SKM-1 (cell line): ENCODE results near the gene ITGAL.
"Not testable (repeated sequence)": the region's sequence is repeated elsewhere in the genome, so short reads cannot be mapped to it uniquely, and the experiment has no call there.

ENCODE experiments used
- DNase-seq: peaks from one replicate; lab custom pipeline; 2025; ENCODE audit not compliant: unreplicated experiment; lab: John Stamatoyannopoulos, UW

Gene ITGAL

GRCh38 chr16:30525844-30526136 lies 53.2 kb downstream of the ITGAL start:
- DNase-seq: no peak

GRCh38 chr16:30526137-30526822 lies 53.7 kb downstream of the ITGAL start, which contains the start of gene ZNF768:
Gene ZNF768 (minus strand): TSS chr16:30526566. CDS start chr16:30526413, 153 bp downstream.
- DNase-seq: no peak

GRCh38 chr16:30526823-30527634 lies 54.5 kb downstream of the ITGAL start:
- peak; percentile 92 for DNase-seq

GRCh38 chr16:30527635-30528178 lies 55.2 kb downstream of the ITGAL start:
- DNase-seq: peak; percentile 62

GRCh38 chr16:30528799-30529457 lies 56.4 kb downstream of the ITGAL start:
- no peak for DNase-seq

- no peak for DNase-seq
These were observed 57.9 kb downstream of the ITGAL start for GRCh38 chr16:30530163-30531037.

GRCh38 chr16:30532285-30533145 lies 60.0 kb downstream of the ITGAL start:
- DNase-seq: no peak

GRCh38 chr16:30533146-30533522 lies 60.6 kb downstream of the ITGAL start:
- DNase-seq: no peak

- DNase-seq: no peak
These were observed 61.3 kb downstream of the ITGAL start for GRCh38 chr16:30533748-30534367.

- DNase-seq: peak; percentile 65
These were observed 62.0 kb downstream of the ITGAL start, which contains the start of gene ZNF747 for GRCh38 chr16:30534368-30535105. Gene ZNF747 (minus strand): TSS chr16:30534858. CDS start chr16:30534679, 179 bp downstream.

GRCh38 chr16:30535106-30535776 lies 62.7 kb downstream of the ITGAL start:
- no peak for DNase-seq

GRCh38 chr16:30535777-30536190 lies 63.2 kb downstream of the ITGAL start:
- DNase-seq: peak; percentile 56

GRCh38 chr16:30536391-30537024 lies 64.0 kb downstream of the ITGAL start:
- not testable (repeated sequence) for DNase-seq

- no peak for DNase-seq
These were observed 66.7 kb downstream of the ITGAL start for GRCh38 chr16:30539000-30539964.

GRCh38 chr16:30539986-30540526 lies 67.5 kb downstream of the ITGAL start:
- DNase-seq: not testable (repeated sequence)

GRCh38 chr16:30540916-30541464 lies 68.4 kb downstream of the ITGAL start:
- not testable (repeated sequence) for DNase-seq
